ENCODE data around the gene CHST8.

DNA sequence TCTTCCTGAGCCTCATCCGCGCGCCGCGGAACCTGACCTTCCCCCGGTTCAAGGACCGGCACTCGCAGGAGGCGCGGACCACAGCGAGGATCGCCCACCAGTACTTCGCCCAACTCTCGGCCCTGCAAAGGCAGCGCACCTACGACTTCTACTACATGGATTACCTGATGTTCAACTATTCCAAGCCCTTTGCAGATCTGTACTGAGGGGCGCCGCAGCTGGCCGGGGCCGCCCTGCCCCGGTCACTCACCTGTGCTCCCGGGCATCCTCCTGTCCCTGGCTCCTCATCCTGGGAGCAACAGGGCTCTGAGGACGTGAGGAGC is 151.1 kb downstream of the CHST8 start:
- TF ChIP-seq, protein P1, sequence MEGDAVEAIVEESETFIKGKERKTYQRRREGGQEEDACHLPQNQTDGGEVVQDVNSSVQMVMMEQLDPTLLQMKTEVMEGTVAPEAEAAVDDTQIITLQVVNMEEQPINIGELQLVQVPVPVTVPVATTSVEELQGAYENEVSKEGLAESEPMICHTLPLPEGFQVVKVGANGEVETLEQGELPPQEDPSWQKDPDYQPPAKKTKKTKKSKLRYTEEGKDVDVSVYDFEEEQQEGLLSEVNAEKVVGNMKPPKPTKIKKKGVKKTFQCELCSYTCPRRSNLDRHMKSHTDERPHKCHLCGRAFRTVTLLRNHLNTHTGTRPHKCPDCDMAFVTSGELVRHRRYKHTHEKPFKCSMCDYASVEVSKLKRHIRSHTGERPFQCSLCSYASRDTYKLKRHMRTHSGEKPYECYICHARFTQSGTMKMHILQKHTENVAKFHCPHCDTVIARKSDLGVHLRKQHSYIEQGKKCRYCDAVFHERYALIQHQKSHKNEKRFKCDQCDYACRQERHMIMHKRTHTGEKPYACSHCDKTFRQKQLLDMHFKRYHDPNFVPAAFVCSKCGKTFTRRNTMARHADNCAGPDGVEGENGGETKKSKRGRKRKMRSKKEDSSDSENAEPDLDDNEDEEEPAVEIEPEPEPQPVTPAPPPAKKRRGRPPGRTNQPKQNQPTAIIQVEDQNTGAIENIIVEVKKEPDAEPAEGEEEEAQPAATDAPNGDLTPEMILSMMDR (conservative IDR thresholded peaks at IDR 0.05 in 1 of 2, IDR thresholded peaks at IDR 0.05 in 1 of 2; ENCODE audit: extremely low read depth in 1 of 2, insufficient read depth in 1 of 2, low read depth in 1 of 2, low read length in 2 of 2): no peak
- no peak for TF ChIP-seq EZH2 (IDR thresholded peaks at IDR 0.05; ENCODE audit: borderline replicate concordance, low read length)

All from mammary epithelial cell (primary cell).